Stimulated activated CD4-positive, alpha-beta T cell treated with anti-CD3 and anti-CD28 coated beads, Interleukin-4, amount 100 ng/mL, for 48 hours (primary cell): Measurements from ENCODE around the gene CDHR3.
"Not testable (repeated sequence)": the region's sequence is repeated elsewhere in the genome, so short reads cannot be mapped to it uniquely, and the experiment has no call there.

Experiments used
- DNase-seq, 2 donors: peaks; one replicate each; pipeline ENCODE4 v3.0.0-alpha.2; 2020; ENCODE audit warnings: low read depth in 2 of 2

The CDHR3 gene, protein sequence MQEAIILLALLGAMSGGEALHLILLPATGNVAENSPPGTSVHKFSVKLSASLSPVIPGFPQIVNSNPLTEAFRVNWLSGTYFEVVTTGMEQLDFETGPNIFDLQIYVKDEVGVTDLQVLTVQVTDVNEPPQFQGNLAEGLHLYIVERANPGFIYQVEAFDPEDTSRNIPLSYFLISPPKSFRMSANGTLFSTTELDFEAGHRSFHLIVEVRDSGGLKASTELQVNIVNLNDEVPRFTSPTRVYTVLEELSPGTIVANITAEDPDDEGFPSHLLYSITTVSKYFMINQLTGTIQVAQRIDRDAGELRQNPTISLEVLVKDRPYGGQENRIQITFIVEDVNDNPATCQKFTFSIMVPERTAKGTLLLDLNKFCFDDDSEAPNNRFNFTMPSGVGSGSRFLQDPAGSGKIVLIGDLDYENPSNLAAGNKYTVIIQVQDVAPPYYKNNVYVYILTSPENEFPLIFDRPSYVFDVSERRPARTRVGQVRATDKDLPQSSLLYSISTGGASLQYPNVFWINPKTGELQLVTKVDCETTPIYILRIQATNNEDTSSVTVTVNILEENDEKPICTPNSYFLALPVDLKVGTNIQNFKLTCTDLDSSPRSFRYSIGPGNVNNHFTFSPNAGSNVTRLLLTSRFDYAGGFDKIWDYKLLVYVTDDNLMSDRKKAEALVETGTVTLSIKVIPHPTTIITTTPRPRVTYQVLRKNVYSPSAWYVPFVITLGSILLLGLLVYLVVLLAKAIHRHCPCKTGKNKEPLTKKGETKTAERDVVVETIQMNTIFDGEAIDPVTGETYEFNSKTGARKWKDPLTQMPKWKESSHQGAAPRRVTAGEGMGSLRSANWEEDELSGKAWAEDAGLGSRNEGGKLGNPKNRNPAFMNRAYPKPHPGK

DNA sequence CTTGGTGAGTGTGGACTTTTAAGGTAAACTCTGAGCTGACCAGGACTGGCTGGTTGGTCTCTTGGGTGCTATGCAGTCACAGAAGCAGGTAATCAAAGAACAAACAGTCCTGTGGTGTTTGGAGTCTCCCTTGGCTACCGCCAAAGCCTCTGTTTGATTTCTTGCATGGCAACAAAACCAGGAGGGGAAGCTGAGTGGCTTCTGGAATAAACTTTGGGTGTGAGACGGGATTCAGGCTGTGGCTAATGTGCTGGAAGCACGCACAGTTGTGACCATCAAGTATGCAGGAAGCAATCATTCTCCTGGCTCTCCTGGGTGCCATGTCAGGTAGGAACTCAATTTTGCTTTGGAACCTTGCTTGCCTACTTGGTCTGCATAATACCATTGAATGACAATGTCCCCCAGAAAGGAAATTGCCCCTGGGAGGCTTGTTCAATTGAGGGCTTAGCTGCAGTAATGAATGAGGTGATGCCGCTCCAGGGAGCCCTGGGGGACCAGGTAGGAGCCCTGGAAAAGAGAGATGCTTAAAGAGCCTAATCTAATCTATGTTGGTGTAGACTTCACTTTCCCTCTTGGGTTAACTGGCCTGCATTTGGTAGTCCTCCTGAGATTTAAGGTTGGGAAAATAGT is at the start of gene CDHR3:
TSS of gene CDHR3 (plus strand) at position 227 of the 630 bp plus-strand sequence. CDS start at position 282, 55 bp downstream.
- DNase-seq, result no peak

DNA sequence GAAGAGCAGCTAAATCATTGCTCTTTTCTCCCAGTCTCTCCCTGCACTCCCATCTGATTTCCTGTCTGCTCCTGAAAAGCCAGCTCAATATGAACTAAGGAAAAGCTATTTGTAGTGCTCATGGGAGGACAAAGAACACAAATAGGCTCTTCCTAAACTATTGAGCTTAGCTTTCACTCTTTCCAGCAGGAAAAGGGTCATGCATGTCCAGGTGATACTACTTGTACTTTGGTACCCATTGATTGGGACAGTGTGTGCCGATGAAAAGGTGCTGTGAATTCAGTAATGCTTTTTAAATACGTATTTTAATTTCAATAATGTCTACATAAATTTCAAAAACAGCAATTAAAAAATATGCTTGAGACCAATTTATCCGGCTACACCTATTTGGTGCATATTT is 49.1 kb upstream of the CDHR3 start:
- DNase-seq, result no peak

DNA sequence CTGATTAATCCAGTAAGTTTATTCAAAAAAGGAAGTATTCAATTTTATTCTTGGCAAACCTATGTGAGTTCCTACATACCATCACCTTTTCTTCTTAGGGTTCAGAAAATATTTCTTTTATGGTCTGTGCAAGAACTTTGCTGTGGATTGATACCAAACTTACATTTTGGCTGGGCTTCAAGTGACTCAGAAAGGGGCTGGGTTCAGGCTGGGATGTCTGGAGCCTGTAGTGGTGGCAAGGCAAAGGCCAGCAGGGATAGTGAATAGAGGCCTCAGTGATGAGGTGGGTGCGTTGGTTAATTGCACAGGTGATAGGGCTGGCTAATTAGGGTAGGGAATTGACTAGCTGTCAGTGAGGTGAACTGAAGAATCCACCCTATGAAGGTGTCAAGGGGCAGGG is 46.5 kb upstream of the CDHR3 start:
- DNase-seq, result no peak

DNA sequence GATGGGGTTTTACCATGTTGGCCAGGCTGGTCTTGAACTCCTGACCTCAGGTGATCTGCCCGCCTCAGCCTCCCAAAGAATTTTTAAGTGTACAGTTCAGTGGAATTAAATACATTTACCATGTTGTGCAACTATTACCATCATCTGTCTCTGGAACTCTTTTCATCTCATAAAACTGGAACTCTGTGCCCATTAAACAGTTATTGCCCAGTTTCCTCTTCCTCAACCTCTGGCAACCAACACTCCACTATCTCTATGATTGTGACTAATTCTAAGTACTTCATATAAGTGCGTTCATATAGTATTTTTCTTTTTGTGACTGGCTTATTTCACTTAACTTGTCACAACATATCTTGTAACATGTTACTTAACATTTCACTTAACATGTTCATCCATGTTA is 45.4 kb upstream of the CDHR3 start:
- DNase-seq, result no peak

DNA sequence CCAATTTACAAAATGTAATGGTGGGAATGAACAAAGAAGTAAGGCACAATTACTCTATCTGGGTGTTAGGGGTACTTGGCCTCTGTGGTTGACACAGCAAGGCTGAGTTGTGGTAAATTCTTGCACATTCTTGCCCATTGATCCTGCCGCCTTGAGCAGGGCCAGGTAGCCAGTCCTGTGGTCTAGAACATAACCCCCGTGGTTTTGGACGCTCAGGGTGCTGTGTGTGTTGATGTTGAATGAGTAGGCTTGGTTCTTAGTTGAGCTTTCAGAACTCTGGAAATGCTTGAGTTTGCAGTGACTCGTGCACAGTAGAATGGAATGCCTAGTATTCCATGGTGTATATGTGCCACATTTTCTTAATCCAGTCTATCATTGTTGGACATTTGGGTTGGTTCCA is 42.3 kb upstream of the CDHR3 start:
- no peak for DNase-seq

DNA sequence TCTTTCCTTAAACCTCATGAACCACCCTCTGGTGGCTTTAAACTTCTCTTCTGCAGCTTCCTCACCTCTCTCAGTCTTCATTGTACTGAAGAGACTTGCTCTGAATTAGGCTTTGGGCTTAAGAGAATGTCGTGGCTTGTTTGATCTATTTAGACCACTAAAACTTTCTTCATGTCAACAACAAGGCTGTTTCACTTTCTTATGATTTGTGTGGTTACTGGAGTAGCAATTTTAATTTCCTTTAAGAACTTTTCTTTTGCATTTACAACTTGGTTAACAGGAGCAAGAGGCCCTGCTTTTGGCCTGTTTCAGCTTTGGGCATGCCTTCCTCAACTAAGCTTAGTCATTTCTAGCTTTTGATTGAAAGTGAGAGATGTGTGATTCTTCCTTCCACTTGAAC is 38.1 kb upstream of the CDHR3 start:
- DNase-seq, result peak in 1 of 2 donors; percentile 16

DNA sequence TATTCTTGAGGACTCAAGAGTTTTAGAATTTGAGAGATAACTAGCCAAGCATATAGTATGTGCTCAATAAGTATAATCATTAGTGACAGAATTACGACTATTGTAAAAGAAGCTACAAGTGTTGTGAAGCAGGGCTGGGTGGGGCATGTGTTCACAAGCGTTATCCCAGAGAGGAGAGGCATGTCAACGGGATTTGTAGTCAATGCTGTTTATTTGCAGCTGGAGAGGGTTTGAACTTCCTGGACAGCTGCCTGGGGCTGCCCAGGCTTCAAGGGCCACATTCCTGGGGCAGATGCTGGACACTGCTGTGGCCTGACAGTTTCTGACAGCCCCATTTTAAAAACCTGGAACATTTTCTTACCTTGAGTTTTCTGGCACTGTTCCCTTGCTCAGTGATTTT is 36.9 kb upstream of the CDHR3 start:
- no peak for DNase-seq

DNA sequence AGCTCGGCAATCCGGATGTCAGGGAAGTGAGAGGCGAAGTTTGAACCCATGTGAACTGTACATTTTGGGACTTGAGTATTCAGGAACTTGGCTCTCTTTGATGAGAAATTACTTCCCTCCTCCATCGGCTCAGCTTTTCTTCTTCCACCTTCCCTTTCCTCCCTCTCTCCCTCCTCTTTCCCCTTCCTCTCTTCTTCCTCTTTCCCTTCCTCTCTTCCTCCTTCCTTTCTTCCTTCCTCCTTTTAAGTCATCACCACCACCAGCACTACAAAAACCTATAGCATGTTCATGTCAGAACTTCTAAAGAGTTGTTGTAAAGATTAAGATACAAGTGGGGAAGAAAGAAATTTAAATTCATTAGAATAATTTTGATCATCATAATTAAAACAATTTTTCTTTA is 31.9 kb upstream of the CDHR3 start:
- no peak for DNase-seq

DNA sequence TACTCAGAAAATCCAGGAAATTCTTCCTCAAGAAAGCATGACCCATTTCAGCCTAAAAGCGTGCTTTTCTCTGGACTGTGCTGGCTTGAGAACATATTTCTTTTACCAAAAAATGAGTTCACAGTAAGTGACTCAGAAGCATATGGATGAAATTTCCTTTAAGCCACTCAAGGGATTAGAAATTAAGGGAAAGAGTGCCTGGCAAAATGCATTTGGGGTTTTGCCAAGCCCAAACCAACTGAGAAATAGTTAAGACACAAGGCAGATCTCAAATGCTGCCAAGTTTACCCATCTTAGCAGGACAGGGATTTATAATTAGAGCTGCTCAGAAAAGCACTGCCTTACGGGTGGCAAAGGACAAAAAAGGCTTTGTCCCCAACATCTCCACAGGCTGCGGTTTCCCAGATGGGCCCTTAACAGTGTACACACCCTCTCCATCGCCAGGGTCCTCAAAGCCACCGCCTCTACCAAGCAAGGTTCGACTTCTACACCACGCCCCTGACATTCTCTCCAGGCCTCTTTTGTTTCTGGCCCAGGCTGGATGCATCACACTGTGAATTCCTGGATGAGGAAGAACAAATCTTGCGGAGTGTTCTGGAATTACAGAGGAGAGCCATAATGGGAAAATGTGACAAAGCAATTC is 30.1 kb upstream of the CDHR3 start:
- no peak for DNase-seq

DNA sequence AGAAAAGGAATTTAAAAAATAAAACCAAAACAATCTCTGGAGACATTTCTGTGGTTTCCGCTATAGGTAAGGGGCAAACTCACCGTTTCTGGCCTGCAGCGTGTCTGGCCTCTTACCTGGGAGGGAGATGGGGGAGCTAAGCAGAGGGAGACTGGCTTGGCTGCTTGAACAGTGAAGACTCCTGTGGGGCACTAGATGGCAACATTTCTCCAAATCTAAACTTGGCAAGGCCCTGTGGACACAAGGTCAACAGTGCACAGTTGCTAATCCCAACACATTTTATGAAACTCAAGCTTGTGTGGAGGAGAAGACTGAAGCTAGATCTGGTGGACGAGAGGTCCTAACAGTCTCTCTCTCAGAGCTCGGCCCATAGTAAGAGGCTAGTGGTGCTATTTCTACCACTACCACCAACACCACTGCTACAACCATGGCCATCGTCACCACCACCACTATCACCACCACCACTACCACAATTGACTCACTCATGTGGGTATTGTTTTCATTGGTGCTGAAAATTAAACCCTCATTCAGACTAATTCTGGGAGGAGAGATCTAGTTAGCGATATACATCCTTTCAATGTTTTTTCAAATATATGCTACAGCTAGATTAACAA is 28.4 kb upstream of the CDHR3 start:
- no peak for DNase-seq

DNA sequence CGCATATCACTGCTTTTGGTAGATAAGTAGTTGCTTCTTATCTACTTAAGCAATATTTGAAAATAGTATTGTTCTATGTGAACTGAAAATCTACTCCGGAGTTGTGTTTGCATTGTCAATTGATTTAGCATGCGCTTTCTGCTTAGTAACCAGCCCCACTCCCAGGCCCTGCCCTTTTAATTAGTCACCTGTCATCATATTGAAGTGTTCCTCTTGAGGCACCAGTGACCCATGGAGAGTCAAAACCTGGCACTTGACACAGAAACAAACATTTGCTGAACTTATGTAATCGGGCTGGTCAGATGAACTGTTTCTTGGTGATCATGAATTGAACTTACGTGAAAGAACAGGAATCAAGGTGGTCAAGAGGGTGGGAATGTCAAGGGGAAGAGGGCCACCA is 27.8 kb upstream of the CDHR3 start:
- DNase-seq, result no peak

DNA sequence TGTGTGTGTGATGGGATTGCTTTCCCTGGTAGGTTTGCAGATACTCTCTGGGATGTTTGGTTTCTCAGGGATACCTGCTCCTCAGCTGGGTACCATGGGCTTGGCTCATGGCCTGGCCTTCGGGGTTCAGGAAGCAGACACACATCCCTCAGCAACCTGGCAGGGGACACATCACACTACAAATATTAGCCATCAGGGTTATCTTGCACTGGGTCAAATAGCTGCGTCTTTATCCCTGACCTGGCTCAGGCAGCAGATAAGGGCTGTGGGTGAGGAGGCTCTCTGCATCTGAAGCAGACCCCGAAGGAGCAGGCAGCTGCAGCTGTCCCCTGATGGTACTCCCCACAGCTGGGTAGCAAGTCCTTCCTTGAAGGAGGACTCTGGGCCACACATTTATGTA is 25.7 kb upstream of the CDHR3 start:
- no peak for DNase-seq

DNA sequence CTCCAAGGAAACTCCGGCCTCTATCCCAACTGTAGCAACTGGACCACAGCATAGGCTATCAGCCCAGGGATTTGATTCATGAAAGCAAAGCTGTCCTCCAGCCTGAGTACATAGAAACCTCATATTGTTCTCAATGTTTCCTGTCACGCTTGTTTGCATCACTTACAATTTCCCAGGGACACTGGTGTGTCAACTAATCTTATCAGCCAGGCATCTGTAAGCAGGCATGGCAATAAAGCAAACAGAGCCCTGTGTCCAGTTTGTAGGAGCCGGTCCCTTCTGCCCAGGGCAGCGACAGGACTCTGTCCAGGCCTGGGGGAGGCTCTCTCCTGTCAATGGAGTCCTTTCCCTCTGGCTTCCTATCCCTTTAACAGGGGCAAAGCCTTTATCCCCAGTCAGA is 23.0 kb upstream of the CDHR3 start:
- no peak for DNase-seq

DNA sequence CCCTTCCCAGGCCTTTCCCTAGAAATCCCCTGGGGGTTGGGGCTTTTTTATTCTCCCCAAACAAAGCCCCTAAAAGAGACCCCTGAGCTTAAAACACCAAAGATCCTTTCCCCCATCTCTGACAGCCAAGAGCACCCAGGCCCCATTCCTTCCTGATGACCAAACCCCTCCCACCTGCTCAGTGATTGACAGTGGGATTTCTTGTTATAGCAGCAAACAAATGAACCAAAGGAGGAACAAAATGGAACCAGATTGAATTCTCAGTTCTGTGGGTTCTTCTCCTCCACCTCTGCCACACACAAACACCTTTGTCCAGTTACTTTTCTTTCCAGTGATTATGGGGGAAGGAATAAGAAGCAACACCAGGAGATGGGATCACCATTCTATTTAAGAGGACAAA is 21.5 kb upstream of the CDHR3 start:
- DNase-seq, result no peak

DNA sequence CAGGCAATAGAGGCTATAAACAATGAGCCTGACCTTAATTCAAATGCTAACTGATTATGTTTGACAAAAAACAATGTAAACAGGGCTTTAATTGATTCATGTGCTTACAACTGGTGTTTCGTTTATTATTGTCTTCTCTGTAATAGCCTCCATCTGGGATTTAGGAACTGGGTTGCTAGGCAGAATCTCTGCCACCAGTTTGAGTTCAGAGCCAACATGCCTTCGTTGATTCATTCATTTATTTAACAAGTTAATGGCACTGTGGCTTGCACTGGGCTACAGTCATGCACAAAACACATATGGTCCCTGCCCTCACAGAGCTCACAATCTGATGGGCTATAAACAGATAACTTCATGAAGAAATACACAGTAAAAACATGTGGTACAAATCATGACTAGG is 19.6 kb upstream of the CDHR3 start:
- no peak for DNase-seq

DNA sequence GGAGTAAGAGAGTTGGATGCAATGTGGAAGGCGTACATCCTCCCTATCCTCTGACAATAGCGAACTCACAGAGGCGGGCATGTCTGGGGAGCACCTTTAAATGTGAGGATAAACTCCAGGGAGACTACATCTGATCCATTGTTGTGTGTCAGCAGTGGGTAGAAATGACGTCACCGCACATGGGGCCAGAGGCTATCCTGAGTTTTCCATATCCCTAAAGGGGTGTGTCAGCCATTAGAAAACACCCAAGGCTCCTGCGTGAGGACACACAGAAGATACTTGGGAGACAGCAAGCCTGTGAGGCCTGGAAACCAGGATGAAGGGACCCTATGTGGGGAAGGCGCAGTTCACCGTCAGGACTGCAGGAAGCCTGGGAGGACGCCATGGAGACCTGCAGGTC is 17.2 kb upstream of the CDHR3 start:
- DNase-seq, result no peak

DNA sequence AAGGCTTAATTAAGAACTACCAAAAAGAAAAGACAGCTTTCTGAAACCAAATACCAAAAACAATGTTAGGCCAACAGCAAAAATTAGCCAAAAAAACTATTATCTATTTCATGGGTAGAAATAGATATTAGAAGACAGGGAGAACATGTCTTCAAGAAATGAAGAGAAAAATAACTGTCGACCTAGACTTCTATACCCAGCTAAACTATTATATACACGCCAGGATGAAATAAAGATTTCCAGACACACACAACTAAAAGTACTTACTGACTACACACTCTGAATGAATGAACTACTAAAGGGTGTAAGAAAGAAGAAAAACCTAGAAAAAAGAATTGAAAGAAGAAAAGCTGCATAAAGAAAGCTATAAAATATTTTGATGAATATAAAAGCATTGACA is 11.5 kb upstream of the CDHR3 start:
- DNase-seq, result no peak

DNA sequence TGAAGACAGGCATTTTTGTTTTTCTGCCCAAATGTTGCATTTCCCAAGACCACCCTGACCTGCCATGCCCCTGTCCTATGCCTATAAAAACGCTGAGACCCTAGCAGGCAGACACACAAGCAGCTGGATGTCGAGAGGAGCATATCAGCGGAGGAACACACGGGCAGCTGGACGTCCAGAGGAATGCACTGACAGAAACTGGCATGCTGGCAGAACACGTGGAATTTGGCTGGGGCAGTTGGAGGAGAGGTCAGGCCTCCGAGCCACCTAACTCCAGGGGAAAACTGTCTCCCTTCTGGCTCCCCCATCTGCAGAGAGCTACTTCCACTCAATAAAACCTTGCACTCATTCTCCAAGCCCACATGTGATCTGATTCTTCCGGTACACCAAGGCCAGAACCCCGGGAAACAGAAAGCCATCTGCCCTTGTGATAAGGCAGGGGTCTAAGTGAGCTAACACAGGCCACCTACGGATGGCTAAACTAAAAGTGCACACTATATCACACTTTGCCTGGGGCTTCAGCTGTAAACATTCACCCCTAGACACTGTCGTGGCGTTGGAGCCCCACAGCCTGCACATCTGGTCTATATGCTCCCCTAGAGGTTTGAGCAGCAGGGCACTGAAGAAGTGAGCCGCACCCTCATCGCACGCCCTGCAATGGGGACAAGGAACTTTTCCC is 10.0 kb upstream of the CDHR3 start:
- DNase-seq, result no peak

DNA sequence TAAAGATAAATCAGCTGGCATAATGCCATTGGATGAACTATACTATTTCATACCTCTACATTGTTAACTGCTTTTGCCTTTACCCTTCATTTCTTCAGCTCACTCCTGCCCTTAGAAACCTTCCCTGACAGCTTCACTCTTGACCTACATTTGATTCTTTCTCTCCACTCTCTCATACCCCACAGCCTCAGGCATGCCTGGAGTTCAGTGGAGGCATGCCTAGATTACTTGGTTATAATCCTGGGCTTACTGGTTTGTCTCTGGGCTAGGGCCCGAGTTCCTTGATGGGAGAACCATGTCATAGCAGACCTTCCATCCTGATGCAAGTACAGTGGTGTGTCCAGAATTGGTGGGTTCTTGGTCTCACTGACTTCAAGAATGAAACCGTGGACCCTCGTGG is 8.4 kb upstream of the CDHR3 start:
- no peak for DNase-seq

DNA sequence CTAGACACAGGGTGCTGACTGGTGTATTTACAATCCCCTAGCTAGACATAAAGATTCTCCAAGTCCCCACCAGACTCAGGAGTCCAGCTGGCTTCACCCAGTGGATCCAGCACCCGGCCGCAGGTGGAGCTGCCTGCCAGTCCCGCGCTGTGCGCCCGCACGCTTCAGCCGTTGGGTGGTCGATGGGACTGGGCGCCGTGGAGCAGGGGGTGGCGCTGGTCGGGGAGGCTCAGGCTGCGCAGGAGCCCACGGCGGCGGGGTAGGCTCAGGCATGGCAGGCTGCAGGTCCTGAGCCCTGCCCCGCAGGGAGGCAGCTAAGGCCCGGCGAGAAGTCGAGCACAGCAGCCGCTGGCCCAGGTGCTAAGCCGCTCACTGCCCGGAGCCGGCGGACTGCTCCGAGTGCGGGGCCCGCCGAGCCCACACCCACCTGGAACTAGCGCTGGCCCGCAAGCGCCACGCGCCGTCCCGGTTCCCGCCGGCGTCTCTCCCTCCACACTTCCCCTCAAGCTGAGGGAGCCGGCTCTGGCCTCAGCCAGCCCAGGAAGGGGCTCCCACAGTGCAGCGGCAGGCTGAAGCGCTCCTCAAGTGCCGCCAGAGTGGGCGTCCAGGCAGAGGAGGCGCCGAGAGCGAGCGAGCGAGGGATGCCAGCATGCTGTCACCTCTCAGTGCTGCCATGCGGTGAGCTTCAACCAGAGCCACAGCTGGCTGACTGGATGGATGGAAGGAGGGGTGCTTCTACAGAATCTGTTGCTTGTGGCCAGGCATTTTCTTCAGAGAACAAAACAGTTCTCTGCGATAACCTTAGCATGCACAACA is 7.2 kb upstream of the CDHR3 start:
- not testable (repeated sequence) for DNase-seq
